ENCODE measurements around the gene COL23A1.

DNA sequence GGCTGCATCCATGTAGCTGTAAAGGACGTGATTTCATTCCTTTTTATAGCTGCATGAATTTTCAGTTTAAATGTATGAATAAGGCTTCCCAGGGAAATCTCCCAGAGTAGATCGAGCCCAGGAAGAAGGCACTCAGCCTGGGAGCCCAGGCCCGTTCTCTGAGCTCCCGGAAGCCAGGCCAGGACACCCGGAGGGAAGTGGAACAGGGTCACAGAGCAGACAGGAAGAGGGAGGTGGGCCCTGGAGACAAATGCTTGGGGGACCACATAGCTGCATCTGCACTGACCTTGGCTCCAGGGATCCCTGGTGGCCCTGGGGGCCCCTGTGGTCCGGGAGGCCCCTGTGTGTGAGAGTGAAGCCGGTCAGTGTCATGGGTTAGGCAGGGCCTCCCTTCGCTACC, 337.9 kb downstream of the COL23A1 start:
- TF ChIP-seq, protein P1, sequence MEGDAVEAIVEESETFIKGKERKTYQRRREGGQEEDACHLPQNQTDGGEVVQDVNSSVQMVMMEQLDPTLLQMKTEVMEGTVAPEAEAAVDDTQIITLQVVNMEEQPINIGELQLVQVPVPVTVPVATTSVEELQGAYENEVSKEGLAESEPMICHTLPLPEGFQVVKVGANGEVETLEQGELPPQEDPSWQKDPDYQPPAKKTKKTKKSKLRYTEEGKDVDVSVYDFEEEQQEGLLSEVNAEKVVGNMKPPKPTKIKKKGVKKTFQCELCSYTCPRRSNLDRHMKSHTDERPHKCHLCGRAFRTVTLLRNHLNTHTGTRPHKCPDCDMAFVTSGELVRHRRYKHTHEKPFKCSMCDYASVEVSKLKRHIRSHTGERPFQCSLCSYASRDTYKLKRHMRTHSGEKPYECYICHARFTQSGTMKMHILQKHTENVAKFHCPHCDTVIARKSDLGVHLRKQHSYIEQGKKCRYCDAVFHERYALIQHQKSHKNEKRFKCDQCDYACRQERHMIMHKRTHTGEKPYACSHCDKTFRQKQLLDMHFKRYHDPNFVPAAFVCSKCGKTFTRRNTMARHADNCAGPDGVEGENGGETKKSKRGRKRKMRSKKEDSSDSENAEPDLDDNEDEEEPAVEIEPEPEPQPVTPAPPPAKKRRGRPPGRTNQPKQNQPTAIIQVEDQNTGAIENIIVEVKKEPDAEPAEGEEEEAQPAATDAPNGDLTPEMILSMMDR (optimal IDR thresholded peaks at IDR 0.05 in 1 of 3, IDR thresholded peaks at IDR 0.05 in 1 of 3, conservative IDR thresholded peaks at IDR 0.05 in 1 of 3; ENCODE audit: extremely low read depth in 1 of 3, insufficient read depth in 2 of 3, low read length in 3 of 3) = no peak
- no peak for TF ChIP-seq EZH2 (IDR thresholded peaks at IDR 0.05; ENCODE audit: low read length)
